Vagina (tissue), 2 donors: ENCODE results near the gene MYO1H.

Source experiments
- CTCF ChIP-seq, 3 experiments: fragments of 450-650 bp in 2 of 3; fragments of 200-600 bp in 1 of 3; sonication (generic) in 1 of 3; IDR thresholded peaks; one replicate each; pipeline ENCODE4 v1.5.1; 2017 to 2019; ENCODE audit warnings: antibody characterized with exemption in 3 of 3, mild to moderate bottlenecking in 2 of 3, moderate library complexity in 2 of 3
- POLR2A ChIP-seq, 2 donors: fragments of 450-650 bp; IDR thresholded peaks; one replicate each; pipeline ENCODE4 v1.6.1; 2017; ENCODE audit warnings: antibody characterized with exemption in 2 of 2, mild to moderate bottlenecking in 2 of 2, moderate library complexity in 2 of 2

DNA sequence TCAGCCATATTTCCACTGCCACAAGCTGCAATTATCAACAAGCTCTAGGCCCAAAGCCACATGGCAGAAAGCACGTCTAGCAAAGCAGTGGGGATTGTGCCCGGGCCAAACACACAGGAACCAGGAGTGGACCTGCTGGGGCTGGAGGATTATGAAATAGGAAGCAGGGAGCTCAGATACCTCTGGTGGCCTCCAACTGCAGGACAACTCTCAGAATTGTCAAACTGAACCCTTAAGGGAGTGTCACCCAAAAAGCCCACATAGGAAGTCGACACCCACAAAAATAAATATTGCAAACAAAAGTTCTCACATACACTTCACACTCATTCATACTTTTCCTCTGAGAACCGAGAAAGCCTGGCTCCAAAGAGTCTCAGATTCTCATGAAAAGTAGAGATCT, 103.3 kb downstream of the MYO1H start:
- TF ChIP-seq CTCF (IDR thresholded peaks at IDR 0.05), result no peak
- TF ChIP-seq POLR2A (IDR thresholded peaks at IDR 0.05), result no peak
